ENCODE results near the gene QRICH1.
A peak's percentile ranks its signal among the peaks of the same experiment; 100 is the strongest.

The QRICH1 gene

GRCh38 chr3:49007771-49008528 is 85.9 kb downstream of the QRICH1 start:
- Histone ChIP-seq H3K4me2 (ENCODE audit: low read depth, low read length, poor library complexity, severe bottlenecking) (peak overlapping the region; percentile 88), H3K9me2 (replicated peaks; ENCODE audit: insufficient read depth, low read length) (no peaks in the 10 kb centered on the region), H3K9me3 (ENCODE audit: insufficient read depth, low read length) (no peaks in the 10 kb centered on the region), H3K36me3 (ENCODE audit: low read length) (no peaks in the 10 kb centered on the region), H3K79me2 (ENCODE audit: insufficient read depth, low read length) (peaks cover 33% of the 10 kb centered on the region), H3K9ac (ENCODE audit: low read length) (peak overlapping the region; percentile 99), H3K27ac (ENCODE audit: low read depth, low read length) (peak overlapping the region; percentile 82), H3K4me3 (ENCODE audit: insufficient read depth, low read length, poor library complexity, severe bottlenecking) (peak overlapping the region; percentile 90), H3F3A (ENCODE audit: insufficient read depth) (peaks cover 7% of the 10 kb centered on the region; the same call in 1 of the 2 replicates), H3K27me3 (ENCODE audit: low read length) (no peaks in the 10 kb centered on the region), H2AFZ (ENCODE audit: low read depth, low read length, severe bottlenecking) (peak overlapping the region; percentile 82), H4K20me1 (ENCODE audit: low read depth, low read length) (peaks cover 6% of the 10 kb centered on the region; the same call in 1 of the 2 replicates)
- TF ChIP-seq CTCF (IDR thresholded peaks at IDR 0.05; ENCODE audit: insufficient read depth, low read length, poor library complexity, severe bottlenecking), result peak; percentile 3
- TF ChIP-seq EZH2phosphoT487 (conservative IDR thresholded peaks at IDR 0.05; ENCODE audit: low read length), result no peak

GRCh38 chr3:49007068-49007770 is 86.7 kb downstream of the QRICH1 start, which contains the start of gene WDR6:
Gene WDR6 (plus strand): TSS chr3:49007391. CDS start chr3:49007432, 41 bp downstream.
- Histone ChIP-seq H3K9ac (ENCODE audit: low read length) (peak within 1 kb of the TSS; percentile 99), H2AFZ (ENCODE audit: low read depth, low read length, severe bottlenecking) (peak within 1 kb of the TSS; percentile 82), H3K27ac (ENCODE audit: low read depth, low read length) (peak within 1 kb of the TSS; percentile 82), H3F3A (ENCODE audit: insufficient read depth) (peaks cover 7% of the 10 kb centered on the region; the same call in 1 of the 2 replicates), H3K27me3 (ENCODE audit: low read length) (no peaks in the 10 kb centered on the region), H4K20me1 (ENCODE audit: low read depth, low read length) (peaks cover 6% of the 10 kb centered on the region; the same call in 1 of the 2 replicates), H3K36me3 (ENCODE audit: low read length) (no peaks in the 10 kb centered on the region), H3K9me3 (ENCODE audit: insufficient read depth, low read length) (no peaks in the 10 kb centered on the region), H3K4me3 (ENCODE audit: insufficient read depth, low read length, poor library complexity, severe bottlenecking) (peak within 1 kb of the TSS; percentile 90), H3K9me2 (replicated peaks; ENCODE audit: insufficient read depth, low read length) (no peaks in the 10 kb centered on the region), H3K4me2 (ENCODE audit: low read depth, low read length, poor library complexity, severe bottlenecking) (peak within 1 kb of the TSS; percentile 88), H3K79me2 (ENCODE audit: insufficient read depth, low read length) (peaks cover 29% of the 10 kb centered on the region)
- TF ChIP-seq CTCF (IDR thresholded peaks at IDR 0.05; ENCODE audit: insufficient read depth, low read length, poor library complexity, severe bottlenecking) (peak; percentile 36), EZH2phosphoT487 (conservative IDR thresholded peaks at IDR 0.05; ENCODE audit: low read length) (no peak)

GRCh38 chr3:49006408-49007067 is 87.3 kb downstream of the QRICH1 start:
- Histone ChIP-seq H3K36me3 (ENCODE audit: low read length) (no peaks in the 10 kb centered on the region), H4K20me1 (ENCODE audit: low read depth, low read length) (peaks cover 6% of the 10 kb centered on the region; the same call in 1 of the 2 replicates), H2AFZ (ENCODE audit: low read depth, low read length, severe bottlenecking) (peak overlapping the region; percentile 25), H3F3A (ENCODE audit: insufficient read depth) (peaks cover 7% of the 10 kb centered on the region; the same call in 1 of the 2 replicates), H3K9me2 (replicated peaks; ENCODE audit: insufficient read depth, low read length) (no peaks in the 10 kb centered on the region), H3K4me3 (ENCODE audit: insufficient read depth, low read length, poor library complexity, severe bottlenecking) (peak overlapping the region; percentile 54), H3K79me2 (ENCODE audit: insufficient read depth, low read length) (peaks cover 24% of the 10 kb centered on the region), H3K4me2 (ENCODE audit: low read depth, low read length, poor library complexity, severe bottlenecking) (peak overlapping the region; percentile 66), H3K9me3 (ENCODE audit: insufficient read depth, low read length) (no peaks in the 10 kb centered on the region), H3K27me3 (ENCODE audit: low read length) (no peaks in the 10 kb centered on the region), H3K27ac (ENCODE audit: low read depth, low read length) (no peak overlapping the region), H3K9ac (ENCODE audit: low read length) (peak overlapping the region; percentile 99)
- TF ChIP-seq EZH2phosphoT487 (conservative IDR thresholded peaks at IDR 0.05; ENCODE audit: low read length), result no peak
- no peak for TF ChIP-seq CTCF (IDR thresholded peaks at IDR 0.05; ENCODE audit: insufficient read depth, low read length, poor library complexity, severe bottlenecking)

All from SU-DHL-6 (cell line).